HG02610 (cell line): ENCODE measurements around the gene SENP7.
"Not testable (repeated sequence)": the region's sequence is repeated elsewhere in the genome, so short reads cannot be mapped to it uniquely, and the experiment has no call there.

Experiments
- ATAC-seq: cut with Tn5 transposase; IDR thresholded peaks from one replicate; pipeline ENCODE4 v1.9.1; 2021; ENCODE audit warnings: mild to moderate bottlenecking, moderate library complexity; ENCODE audit not compliant: unreplicated experiment

SENP7 gene

DNA sequence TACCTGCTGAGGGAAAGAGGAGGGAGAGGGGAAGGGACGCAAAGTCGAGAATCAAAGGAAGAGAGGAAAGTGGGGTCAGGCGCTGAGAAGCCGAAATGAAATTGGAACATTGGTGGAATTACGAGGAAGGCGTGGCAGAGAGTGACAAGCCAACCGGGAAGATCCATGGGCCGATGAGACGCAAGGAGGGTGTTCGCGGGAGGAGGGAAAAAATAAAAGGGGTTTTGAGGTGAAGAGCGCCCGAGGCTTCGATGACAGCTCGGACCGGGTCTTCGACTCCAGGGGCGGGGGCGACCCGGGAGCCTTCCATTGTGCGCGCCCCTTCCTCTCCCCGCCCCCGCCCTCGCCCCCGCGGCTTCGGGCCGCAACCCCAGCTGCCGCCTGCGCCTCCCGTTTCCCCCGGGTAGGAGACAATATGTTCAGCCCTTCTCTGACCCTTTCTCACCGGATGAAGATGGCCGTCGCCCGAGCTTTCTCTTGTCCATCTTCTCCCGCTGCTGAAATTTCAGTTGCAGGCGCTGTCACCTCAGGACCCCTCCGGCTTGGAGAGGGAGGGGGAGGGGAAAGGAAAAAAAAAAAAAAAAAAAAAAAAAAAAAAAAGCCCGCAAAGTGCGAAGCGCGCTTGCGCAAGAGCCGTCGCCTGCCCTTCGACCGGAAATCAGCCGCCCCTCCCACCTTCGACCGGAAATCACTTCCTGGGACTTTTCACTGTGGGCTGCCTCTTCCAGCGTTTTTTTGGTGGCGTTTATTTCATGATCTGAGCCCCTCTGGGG is at the start of gene SENP7:
TSS of gene SENP7 (minus strand) at position 567 of the 773 bp plus-strand sequence. CDS start at position 485, 82 bp downstream.
- peak; percentile 53 for ATAC-seq

- ATAC-seq, result peak; percentile 100
These were observed 48.8 kb upstream of the SENP7 start, which contains the start of gene TRMT10C for GRCh38 chr3:101561630-101562328. Gene TRMT10C, plus strand, starts transcription at chr3:101561868. Its CDS starts 2,914 bp downstream, at chr3:101564782.

- ATAC-seq, result no peak
These were observed 43.1 kb upstream of the SENP7 start for GRCh38 chr3:101556064-101556463.

DNA sequence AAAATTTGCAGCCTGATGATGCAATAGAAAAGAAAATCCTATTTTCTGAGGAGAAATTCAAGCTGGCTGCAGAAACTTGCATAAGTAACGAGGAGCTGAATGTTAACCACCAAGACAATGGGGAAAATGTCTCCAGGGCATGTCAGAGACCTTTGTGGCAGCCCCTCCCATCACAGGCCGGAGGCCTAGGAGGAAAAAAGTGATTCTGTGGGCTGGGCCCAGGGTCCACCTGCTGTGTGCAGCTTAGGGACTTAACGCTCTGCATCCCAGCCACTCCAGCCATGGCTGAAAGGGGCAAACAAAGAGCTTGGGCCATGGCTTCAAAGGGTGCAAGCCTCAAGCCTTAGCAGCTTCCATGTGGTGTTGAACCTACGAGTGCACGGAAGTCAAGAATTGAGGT is 40.4 kb upstream of the SENP7 start:
- ATAC-seq, result not testable (repeated sequence)

- ATAC-seq, result not testable (repeated sequence)
These were observed 38.5 kb upstream of the SENP7 start for GRCh38 chr3:101551359-101552081.

- no peak for ATAC-seq
These were observed 36.5 kb upstream of the SENP7 start for GRCh38 chr3:101549473-101549872.

GRCh38 chr3:101548527-101549105 is 35.6 kb upstream of the SENP7 start:
- no peak for ATAC-seq

GRCh38 chr3:101544161-101544850 is 31.3 kb upstream of the SENP7 start:
- no peak for ATAC-seq

DNA sequence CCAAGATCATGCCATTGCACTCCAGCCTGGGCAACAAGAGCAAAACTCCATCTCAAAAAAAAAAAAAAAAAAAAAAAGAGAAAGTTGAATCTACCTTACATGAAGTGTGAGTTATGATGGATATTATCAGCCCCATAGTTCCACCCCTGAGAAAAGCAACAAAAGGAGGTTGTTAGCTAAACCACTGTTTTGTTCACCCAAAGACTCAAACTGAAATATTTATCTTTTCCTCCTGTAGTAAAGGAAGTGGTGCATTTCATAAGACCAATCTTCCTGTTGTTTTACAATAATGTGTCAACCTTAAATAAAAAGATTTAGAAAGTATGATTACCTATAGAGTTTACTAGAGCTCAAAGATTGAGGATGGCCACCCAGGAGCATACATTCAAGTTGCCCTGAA is 29.9 kb upstream of the SENP7 start:
- ATAC-seq, result no peak

GRCh38 chr3:101536955-101537354 is 23.9 kb upstream of the SENP7 start:
- not testable (repeated sequence) for ATAC-seq

DNA sequence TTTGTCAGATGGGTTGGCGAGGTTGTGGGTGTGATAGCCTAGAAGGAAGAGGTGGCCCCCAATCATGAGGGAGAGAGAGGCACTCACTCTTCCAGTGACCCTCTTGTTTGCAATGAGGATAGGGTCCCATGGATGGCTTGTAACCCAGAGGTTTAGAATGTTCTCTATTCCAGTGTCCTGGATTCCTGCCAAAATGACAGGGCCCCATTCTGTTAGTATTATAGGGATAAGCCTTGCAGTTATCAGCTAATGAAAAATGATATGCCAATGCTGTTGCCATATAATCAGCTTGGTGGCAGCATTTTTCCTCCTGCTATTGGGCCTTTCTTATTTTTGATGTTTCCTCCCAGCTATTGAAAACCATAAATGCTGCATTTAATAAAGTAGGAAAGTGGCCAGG is 23.3 kb upstream of the SENP7 start:
- no peak for ATAC-seq

GRCh38 chr3:101535221-101535620 is 22.2 kb upstream of the SENP7 start:
- no peak for ATAC-seq

DNA sequence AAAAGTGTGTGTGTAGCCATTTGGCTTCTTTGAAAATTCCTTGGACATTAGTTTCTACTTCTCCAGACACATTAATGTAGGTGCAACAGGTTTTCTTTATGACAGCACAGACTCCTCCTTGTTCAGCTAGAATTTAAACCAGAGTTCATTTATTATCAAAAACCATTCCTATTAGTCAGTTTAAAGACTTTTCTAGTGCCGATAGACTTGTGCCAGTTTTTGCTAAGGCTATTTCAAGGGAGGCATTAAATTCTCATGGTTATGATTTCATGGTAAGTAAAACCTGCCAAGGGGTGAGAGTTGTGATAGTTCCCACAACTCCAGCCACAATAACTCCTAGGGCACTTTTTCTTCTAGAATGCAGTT is 20.6 kb upstream of the SENP7 start:
- ATAC-seq, result no peak

DNA sequence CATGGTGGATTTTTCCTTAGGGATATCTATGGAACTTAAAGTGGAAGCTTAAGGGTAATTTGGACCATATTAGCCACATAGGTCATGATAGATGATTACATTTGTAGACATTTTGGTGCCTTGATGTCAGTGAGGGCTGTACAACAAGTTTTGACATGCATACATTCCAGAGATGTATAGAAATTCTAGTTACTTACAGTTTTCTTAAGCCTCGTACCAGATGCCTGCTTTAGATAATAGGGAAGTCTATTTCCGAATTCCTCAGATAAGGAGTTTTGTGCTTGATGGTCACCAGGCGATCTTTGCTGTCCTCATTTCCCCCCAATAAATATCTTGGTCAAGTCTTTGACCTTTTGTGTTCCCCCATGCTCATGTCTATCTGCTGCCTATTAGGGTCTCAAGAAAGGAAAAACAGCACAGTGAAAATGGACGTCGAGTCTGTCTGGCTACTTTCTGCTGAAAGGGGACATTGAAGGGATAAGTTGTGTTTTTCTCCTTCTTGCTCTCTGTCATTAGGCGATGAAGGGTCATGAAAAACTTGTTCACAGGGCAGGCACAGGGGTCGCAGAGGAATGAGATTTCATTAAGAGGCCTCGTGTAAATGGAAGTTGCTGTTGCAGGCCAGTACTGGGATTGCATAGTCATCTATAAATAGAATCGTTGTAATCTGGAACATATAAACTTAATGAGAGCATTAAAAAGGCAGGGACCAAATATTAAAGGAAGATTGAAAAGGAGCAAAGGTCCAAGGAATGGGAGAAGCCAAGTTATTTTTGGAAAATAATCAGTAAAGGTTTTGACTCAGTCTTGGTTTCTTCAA is 20.0 kb upstream of the SENP7 start:
- no peak for ATAC-seq

DNA sequence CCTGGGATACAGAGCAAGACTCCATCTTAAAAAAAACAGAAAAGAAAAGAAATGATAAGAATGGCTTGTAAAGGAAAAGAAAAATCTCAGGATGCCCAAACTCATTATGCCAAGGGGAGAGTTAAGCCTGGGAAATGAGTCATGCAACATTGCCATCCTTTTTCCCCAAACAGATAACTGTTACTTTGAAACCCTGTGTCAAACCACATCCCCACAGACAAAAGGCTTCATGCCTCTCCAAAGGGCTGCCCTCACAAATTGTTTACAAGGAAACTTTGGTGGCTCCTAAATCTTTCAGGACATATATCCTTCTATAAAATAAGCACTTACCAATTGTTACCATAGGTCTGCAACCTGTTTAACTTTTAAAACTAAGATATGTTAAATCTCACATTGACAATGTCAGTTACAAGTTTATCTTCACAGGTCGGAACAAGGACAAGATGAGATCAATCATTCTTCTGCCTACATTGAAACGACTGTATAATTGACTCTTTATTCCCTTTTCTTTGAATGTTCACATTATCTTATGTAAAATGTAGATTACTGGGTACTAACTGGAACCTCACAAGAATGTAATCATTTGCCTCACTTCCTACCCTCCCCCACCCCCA is 18.6 kb upstream of the SENP7 start:
- ATAC-seq, result no peak

GRCh38 chr3:101530686-101531047 is 17.7 kb upstream of the SENP7 start:
- ATAC-seq, result no peak

DNA sequence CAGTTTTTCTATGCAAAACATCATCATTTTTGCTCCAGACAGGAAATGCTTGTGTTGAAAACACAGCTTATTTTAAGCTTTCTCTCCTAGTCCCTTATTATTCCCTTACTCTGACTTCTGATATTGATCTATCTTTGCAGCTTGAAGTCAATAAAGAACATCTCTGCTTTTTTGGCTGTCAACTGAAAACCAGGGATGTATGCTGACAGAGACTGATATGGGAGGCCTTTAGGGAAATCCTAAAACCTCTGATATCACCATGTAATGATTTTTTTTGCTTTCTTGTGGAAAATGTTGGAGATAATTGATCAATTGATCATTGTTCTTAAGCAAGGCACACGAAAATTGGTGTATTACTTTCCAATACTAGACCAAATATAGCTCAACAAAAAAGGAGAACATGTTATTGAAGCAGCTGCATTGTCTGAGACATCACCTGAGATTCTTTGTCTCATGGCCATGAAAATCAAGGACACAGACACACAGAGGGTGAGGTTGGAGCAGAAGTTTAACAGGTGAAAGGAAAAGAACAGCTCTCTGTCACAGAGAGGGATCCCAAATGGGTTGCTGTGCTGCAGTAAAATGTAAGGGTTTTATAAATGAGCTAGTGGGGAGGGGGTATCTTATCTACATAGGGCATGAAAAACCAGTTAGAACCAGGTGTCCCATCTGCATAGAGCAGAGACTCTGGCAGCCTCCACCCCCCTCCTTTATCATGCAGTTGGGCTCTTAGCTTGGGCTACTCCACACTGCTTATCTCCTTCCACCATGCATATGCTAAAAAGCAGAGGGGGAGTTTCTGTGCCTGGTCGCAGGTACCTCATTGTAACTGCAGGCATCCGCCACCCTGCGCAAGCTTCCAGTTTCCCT is 17.0 kb upstream of the SENP7 start:
- ATAC-seq, result no peak

DNA sequence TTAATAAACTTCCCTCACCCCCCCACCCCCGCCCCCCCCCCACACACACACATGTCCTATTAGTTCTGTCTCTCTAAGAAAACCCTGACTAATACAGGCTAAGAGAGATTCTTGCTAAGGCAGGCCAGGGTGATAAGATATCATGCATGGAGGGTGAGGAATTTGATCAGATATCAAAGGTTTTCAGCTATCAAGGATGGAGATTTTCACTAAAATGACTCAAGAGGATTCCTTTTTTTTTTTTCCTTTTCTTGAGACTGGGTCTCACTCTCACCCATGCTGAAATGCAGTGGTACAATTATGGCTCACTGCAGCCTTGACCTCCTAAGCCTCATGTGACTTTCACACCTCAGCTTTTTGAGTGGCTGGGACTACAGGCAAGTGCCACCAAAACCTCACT is 14.9 kb upstream of the SENP7 start:
- no peak for ATAC-seq

DNA sequence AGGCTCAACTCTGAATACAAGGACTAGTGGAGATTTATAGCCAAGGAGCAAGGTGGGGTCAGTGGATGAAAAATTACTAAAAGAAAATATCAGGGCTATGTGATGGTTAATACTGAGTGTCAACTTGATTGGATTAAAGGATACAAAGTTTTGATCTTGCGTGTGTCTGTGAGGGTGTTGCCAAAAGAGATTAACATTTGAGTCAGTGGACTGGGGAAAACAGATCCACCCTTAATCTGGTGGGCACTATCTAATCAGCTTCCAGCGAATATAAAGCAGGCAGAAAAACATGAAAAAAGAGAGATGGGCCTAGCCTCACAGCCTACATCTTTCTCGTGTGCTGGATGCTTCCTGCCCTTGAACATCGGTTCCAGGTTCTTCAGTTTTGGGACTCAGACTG is 14.4 kb upstream of the SENP7 start:
- no peak for ATAC-seq
